MV-4-11 (cell line): ENCODE results near the gene TMTC1.

ENCODE experiments used
- DNase-seq: peaks from one replicate; lab custom pipeline; 2025; lab: John Stamatoyannopoulos, UW

Gene TMTC1

GRCh38 chr12:29739279-29739991 is 44.3 kb downstream of the TMTC1 start:
- DNase-seq = no peak

GRCh38 chr12:29738365-29738764 is 45.4 kb downstream of the TMTC1 start:
- DNase-seq = no peak

GRCh38 chr12:29737644-29738043 is 46.1 kb downstream of the TMTC1 start:
- DNase-seq = no peak

GRCh38 chr12:29735604-29736003 is 48.1 kb downstream of the TMTC1 start:
- no peak for DNase-seq

GRCh38 chr12:29734734-29735133 is 49.0 kb downstream of the TMTC1 start:
- DNase-seq = no peak

- no peak for DNase-seq
Observed at GRCh38 chr12:29734305-29734704, 49.4 kb downstream of the TMTC1 start.

- DNase-seq = no peak
Observed at GRCh38 chr12:29733501-29733900, 50.2 kb downstream of the TMTC1 start.

- DNase-seq = no peak
Observed at GRCh38 chr12:29733060-29733459, 50.7 kb downstream of the TMTC1 start.

GRCh38 chr12:29732593-29732992 is 51.1 kb downstream of the TMTC1 start:
- DNase-seq = no peak

GRCh38 chr12:29732191-29732590 is 51.6 kb downstream of the TMTC1 start:
- DNase-seq = no peak

- no peak for DNase-seq
Observed at GRCh38 chr12:29731591-29731990, 52.2 kb downstream of the TMTC1 start.

GRCh38 chr12:29730481-29730880 is 53.3 kb downstream of the TMTC1 start:
- DNase-seq = no peak

GRCh38 chr12:29728030-29728429 is 55.7 kb downstream of the TMTC1 start:
- DNase-seq = no peak

- DNase-seq = no peak
Observed at GRCh38 chr12:29726741-29727348, 56.9 kb downstream of the TMTC1 start.

GRCh38 chr12:29726321-29726692 is 57.4 kb downstream of the TMTC1 start:
- DNase-seq = no peak

GRCh38 chr12:29725587-29726320 is 58.0 kb downstream of the TMTC1 start:
- no peak for DNase-seq

- no peak for DNase-seq
Observed at GRCh38 chr12:29722164-29722563, 61.6 kb downstream of the TMTC1 start.

GRCh38 chr12:29719381-29719780 is 64.4 kb downstream of the TMTC1 start:
- no peak for DNase-seq

- no peak for DNase-seq
Observed at GRCh38 chr12:29717540-29718100, 66.1 kb downstream of the TMTC1 start.

- DNase-seq = no peak
Observed at GRCh38 chr12:29714966-29715365, 68.8 kb downstream of the TMTC1 start.

GRCh38 chr12:29713729-29714128 is 70.0 kb downstream of the TMTC1 start:
- no peak for DNase-seq

GRCh38 chr12:29711381-29711780 is 72.4 kb downstream of the TMTC1 start:
- no peak for DNase-seq

GRCh38 chr12:29710104-29710503 is 73.6 kb downstream of the TMTC1 start:
- DNase-seq = no peak
